ENCODE data around the gene COPS7B. TPM values are rescaled to one million over a fixed set of nuclear protein-coding genes. Genes with fewer than 3 reads are reported as not detected.
"Not testable (repeated sequence)": the region's sequence is repeated elsewhere in the genome, so short reads cannot be mapped to it uniquely, and the experiment has no call there.

The COPS7B gene
- polyA plus RNA-seq (2013, experiment 1 of 2; ENCODE audit: insufficient read length), result 46.1 TPM
- polyA plus RNA-seq (2013, experiment 2 of 2; ENCODE audit: insufficient read length), result 47.3 TPM

- DNase-seq, result peak; percentile 83
Observed at GRCh38 chr2:231786177-231786916, at the start of gene COPS7B. TSS of gene COPS7B (plus strand) at chr2:231786445. CDS start at chr2:231788571, 2,126 bp downstream.

GRCh38 chr2:231737761-231738160 is 48.5 kb upstream of the COPS7B start:
- DNase-seq, result no peak

- DNase-seq, result no peak
Observed at GRCh38 chr2:231743376-231744116, 42.7 kb upstream of the COPS7B start.

GRCh38 chr2:231745303-231746038 is 40.8 kb upstream of the COPS7B start:
- no peak for DNase-seq

- not testable (repeated sequence) for DNase-seq
Observed at GRCh38 chr2:231748153-231748896, 37.9 kb upstream of the COPS7B start.

GRCh38 chr2:231749016-231749415 is 37.2 kb upstream of the COPS7B start:
- DNase-seq, result not testable (repeated sequence)

GRCh38 chr2:231751042-231751815 is 35.0 kb upstream of the COPS7B start:
- no peak for DNase-seq

- DNase-seq, result no peak
Observed at GRCh38 chr2:231752061-231752460, 34.2 kb upstream of the COPS7B start.

- no peak for DNase-seq
Observed at GRCh38 chr2:231761735-231762134, 24.5 kb upstream of the COPS7B start.

GRCh38 chr2:231764124-231764523 is 22.1 kb upstream of the COPS7B start:
- no peak for DNase-seq

- no peak for DNase-seq
Observed at GRCh38 chr2:231764760-231765159, 21.5 kb upstream of the COPS7B start.

- no peak for DNase-seq
Observed at GRCh38 chr2:231765496-231765929, 20.7 kb upstream of the COPS7B start.

GRCh38 chr2:231769170-231770136 is 16.8 kb upstream of the COPS7B start:
- no peak for DNase-seq

- DNase-seq, result no peak
Observed at GRCh38 chr2:231780123-231780908, 5.9 kb upstream of the COPS7B start.

- peak; percentile 99 for DNase-seq
Observed at GRCh38 chr2:231780909-231781797, 5.1 kb upstream of the COPS7B start, which contains the start of gene PDE6D. TSS of gene PDE6D (minus strand) at chr2:231781282. CDS start at chr2:231781114, 168 bp downstream.

GRCh38 chr2:231781798-231782726 is 4.2 kb upstream of the COPS7B start:
- DNase-seq, result no peak

GRCh38 chr2:231785413-231785812 is 832 bp upstream of the COPS7B start:
- no peak for DNase-seq
